Natural killer cell (primary cell): Measurements from ENCODE around the gene SLC16A10. TPM values are rescaled to one million over a fixed set of nuclear protein-coding genes. Genes with fewer than 3 reads are reported as not detected.
"Not testable (repeated sequence)": the region's sequence is repeated elsewhere in the genome, so short reads cannot be mapped to it uniquely, and the experiment has no call there.

Experiments
- ATAC-seq, 3 donors: fragments of 150-1000 bp in 2 of 3; fragments of 200-7000 bp in 1 of 3; cut with Tn5 transposase; 1 replicate in 1 of 3; 2 replicates in 2 of 3; pipeline ENCODE4 v1.10.0; 2021; ENCODE audit warnings: mild to moderate bottlenecking in 2 of 3, moderate library complexity in 2 of 3
- DNase-seq, 2 donors: peaks; one replicate each; pipeline versions ENCODE4 v3.0.0 to v3.0.0-alpha.2; 2013 to 2021; ENCODE audit warnings: mixed read lengths in 1 of 2
- H3K27ac ChIP-seq: one replicate; pipeline ENCODE4 v1.5.1; 2013; ENCODE audit warnings: mild to moderate bottlenecking, low read length
- H3K27me3 ChIP-seq: one replicate; pipeline ENCODE4 v1.6.1; 2013; ENCODE audit warnings: low read length; ENCODE audit not compliant: control insufficient read depth, insufficient read depth
- H3K36me3 ChIP-seq: one replicate; pipeline ENCODE4 v1.6.1; 2013; ENCODE audit warnings: low read length; ENCODE audit not compliant: control insufficient read depth, insufficient read depth
- H3K4me1 ChIP-seq: one replicate; pipeline ENCODE4 v1.6.1; 2013; ENCODE audit warnings: low read length; ENCODE audit not compliant: control insufficient read depth, insufficient read depth
- H3K4me3 ChIP-seq: one replicate; pipeline ENCODE4 v1.5.1; 2013; ENCODE audit warnings: low read length
- H3K9me3 ChIP-seq: one replicate; pipeline ENCODE4 v1.6.1; 2013; ENCODE audit warnings: low read length; ENCODE audit not compliant: control insufficient read depth, insufficient read depth
- H3K27ac Mint-ChIP-seq, 2 donors: one replicate each; pipeline ENCODE4 v1.8.0; 2022; ENCODE audit warnings: mild to moderate bottlenecking in 2 of 2, mixed read lengths in 2 of 2, moderate library complexity in 1 of 2
- H3K27me3 Mint-ChIP-seq, 2 donors: one replicate each; pipeline ENCODE4 v1.8.0; 2022; ENCODE audit warnings: low read depth in 2 of 2, mixed read lengths in 2 of 2
- H3K36me3 Mint-ChIP-seq: one replicate; pipeline ENCODE4 v1.8.0; 2022; ENCODE audit warnings: mixed read lengths
- H3K4me1 Mint-ChIP-seq, 2 donors: one replicate each; pipeline ENCODE4 v1.8.0; 2022; ENCODE audit warnings: mixed read lengths in 2 of 2
- H3K4me3 Mint-ChIP-seq: one replicate; pipeline ENCODE4 v1.8.0; 2022; ENCODE audit warnings: mild to moderate bottlenecking, moderate library complexity, mixed read lengths
- H3K9me3 Mint-ChIP-seq, 2 donors: one replicate each; pipeline ENCODE4 v1.8.0; 2022; ENCODE audit warnings: mixed read lengths in 2 of 2
- CTCF ChIP-seq: fragments of 200-600 bp; IDR thresholded peaks from one replicate; pipeline ENCODE4 v1.8.0; 2022; ENCODE audit warnings: antibody characterized with exemption
- WGBS: methylation state at CpG from one replicate; pipeline ENCODE4 v1.1.7; 2013; ENCODE audit warnings: missing lambda C conversion rate; ENCODE audit not compliant: insufficient coverage; 5-methylcytosine and 5-hydroxymethylcytosine counted together
- intact Hi-C: fragments of 100-400 bp; cut with micrococcal nuclease; formaldehyde crosslinking; loops from one replicate; pipeline ENCODE4 v1.14.2; 2022
- total RNA-seq, 4 donors: library from RNA; stranded (reverse); fragments of 120-200 nt in 1 of 4; gene quantifications; one replicate each; pipeline versions ENCODE4 v1.2.3 to v1.2.4, GENCODE V29; 2013 to 2022

Gene SLC16A10
- total RNA-seq, 3 donors from 2014 or later (not counting 1 experiment from before 2014, with no cell fraction given): 0.05 to 0.53 (median 0.18) TPM

- H3K27me3 Mint-ChIP-seq: peaks cover 31 to 35% of the 10 kb centered on the region in 2 donors
- H3K27ac Mint-ChIP-seq: no peak overlapping the region
- intact Hi-C loops: no loop called here
- H3K36me3 Mint-ChIP-seq: no peaks in the 10 kb centered on the region
- Histone ChIP-seq H3K9me3 (no peaks in the 10 kb centered on the region), H3K36me3 (no peaks in the 10 kb centered on the region), H3K27me3 (peaks cover 7% of the 10 kb centered on the region), H3K27ac (no peak overlapping the region), H3K4me1 (peaks cover 10% of the 10 kb centered on the region), H3K4me3 (no peak overlapping the region)
- H3K4me1 Mint-ChIP-seq: peaks cover 7 to 8% of the 10 kb centered on the region in 2 donors
- no peak overlapping the region for H3K4me3 Mint-ChIP-seq
- H3K9me3 Mint-ChIP-seq: no peaks in the 10 kb centered on the region
- TF ChIP-seq CTCF: no peak
- ATAC-seq (no peak), DNase-seq (no peak)
- WGBS: 78% methylated on average over 3 of the region's 3 CpGs
Observed at GRCh38 chr6:111091987-111092386, 4.7 kb downstream of the SLC16A10 start.

GRCh38 chr6:111095488-111095887 lies 8.2 kb downstream of the SLC16A10 start:
- WGBS: no CpG with 5 or more reads among the region's 1 CpG

GRCh38 chr6:111096246-111096645 lies 8.9 kb downstream of the SLC16A10 start:
- Histone ChIP-seq H3K36me3 (no peaks in the 10 kb centered on the region), H3K9me3 (no peaks in the 10 kb centered on the region), H3K27ac (no peak overlapping the region), H3K4me1 (no peaks in the 10 kb centered on the region), H3K4me3 (no peak overlapping the region), H3K27me3 (no peaks in the 10 kb centered on the region)
- 44% methylated on average over 3 of the region's 3 CpGs for WGBS
- Mint-ChIP-seq H3K4me1 (no peaks in the 10 kb centered on the region), H3K36me3 (no peaks in the 10 kb centered on the region), H3K27ac (no peak overlapping the region), H3K9me3 (no peaks in the 10 kb centered on the region), H3K4me3 (no peak overlapping the region), H3K27me3 (peaks cover 8 to 12% of the 10 kb centered on the region in 2 donors)
- ATAC-seq (no peak), DNase-seq (peak in 1 of 2 donors; percentile 77)
- no peak for TF ChIP-seq CTCF
- intact Hi-C loops: no loop called here

More at GRCh38 chr6:111095488-111095887, 8.2 kb downstream of the SLC16A10 start:
- H3K27ac Mint-ChIP-seq, H3K27ac ChIP-seq, H3K4me1 Mint-ChIP-seq, H3K36me3 ChIP-seq, H3K4me3 Mint-ChIP-seq, H3K4me1 ChIP-seq, H3K27me3 ChIP-seq, intact Hi-C loops, DNase-seq, H3K36me3 Mint-ChIP-seq, ATAC-seq, H3K4me3 ChIP-seq, H3K9me3 ChIP-seq, H3K9me3 Mint-ChIP-seq: not testable (repeated sequence)
- H3K27me3 Mint-ChIP-seq: peaks cover 11 to 14% of the 10 kb centered on the region in 2 donors

- Histone ChIP-seq H3K9me3 (no peaks in the 10 kb centered on the region), H3K27ac (no peak overlapping the region), H3K4me1 (no peaks in the 10 kb centered on the region), H3K27me3 (no peaks in the 10 kb centered on the region), H3K36me3 (no peaks in the 10 kb centered on the region), H3K4me3 (no peak overlapping the region)
- WGBS: 82% methylated on average over 2 of the region's 2 CpGs
- no peak for TF ChIP-seq CTCF
- no peak overlapping the region for H3K27ac Mint-ChIP-seq
- no peak for DNase-seq
- H3K27me3 Mint-ChIP-seq: peaks cover 0 to 12% of the 10 kb centered on the region in 2 donors
- no peak for ATAC-seq
- no peak overlapping the region for H3K4me3 Mint-ChIP-seq
- H3K9me3 Mint-ChIP-seq: no peaks in the 10 kb centered on the region
- H3K4me1 Mint-ChIP-seq: no peaks in the 10 kb centered on the region
- no peaks in the 10 kb centered on the region for H3K36me3 Mint-ChIP-seq
- intact Hi-C loops: no loop called here
Observed at GRCh38 chr6:111098597-111098996, 11.3 kb downstream of the SLC16A10 start.
